ENCODE data around the gene P3R3URF. TPM values are rescaled to one million over a fixed set of nuclear protein-coding genes. Genes with fewer than 3 reads are reported as not detected.

P3R3URF gene
- total RNA-seq, 1 experiment from 2014 or later = not detected

GRCh38 chr1:46197964-46198811, 21.9 kb upstream of the P3R3URF start, which contains the start of gene POMGNT1:
Gene POMGNT1, minus strand, starts transcription at chr1:46198434. Its CDS starts 613 bp downstream, at chr1:46197821.
- ATAC-seq = peak; percentile 93
- H2AFZ ChIP-seq (ENCODE audit: low read depth, low read length, poor library complexity, severe bottlenecking) = no peak within 1 kb of the TSS
- intact Hi-C loops (cut with micrococcal nuclease) = loop anchor here (1.0 kb wide), 1 partner anchor 15 kb away; no protein-coding TSS in a partner anchor

More at GRCh38 chr1:46197964-46198811, 21.9 kb upstream of the P3R3URF start, which contains the start of gene POMGNT1:
- H3K27me3 ChIP-seq (ENCODE audit: insufficient read depth, low read length) = no peaks in the 10 kb centered on the region
- peak within 1 kb of the TSS; percentile 78 for H3K27ac ChIP-seq (ENCODE audit: low read depth, low read length)
- H3K9ac ChIP-seq (ENCODE audit: low read length) = peak within 1 kb of the TSS; percentile 87
- TF ChIP-seq TCF7L2 (IDR thresholded peaks at IDR 0.05; ENCODE audit: borderline replicate concordance, extremely low read depth, insufficient read depth, insufficient read length) = peak; percentile 8
- TF ChIP-seq MAX (IDR thresholded peaks at IDR 0.05) = peak; percentile 31
- TF ChIP-seq EGR1 (IDR thresholded peaks at IDR 0.05; ENCODE audit: low read depth) = no peak
- no peak for TF ChIP-seq EZH2 (IDR thresholded peaks at IDR 0.05)
- TF ChIP-seq POLR2A (IDR thresholded peaks at IDR 0.05; ENCODE audit: borderline replicate concordance, extremely low read depth, insufficient read depth, insufficient read length) = peak; percentile 40
- peak; percentile 68 for TF ChIP-seq RAD21 (IDR thresholded peaks at IDR 0.05; ENCODE audit: low read depth)
- peak; percentile 3 to 36 (median 23); a peak in 2 of 6 replicates for TF ChIP-seq CTCF (IDR thresholded peaks at IDR 0.05 in 2 of 3, conservative IDR thresholded peaks at IDR 0.05 in 1 of 3; ENCODE audit: borderline replicate concordance in 1 of 3, insufficient read depth in 1 of 3, low read depth in 2 of 3, low read length in 2 of 3)
- no peak for TF ChIP-seq CBX3 (IDR thresholded peaks at IDR 0.05; ENCODE audit: low read depth)
- TF ChIP-seq YY1 (IDR thresholded peaks at IDR 0.05; ENCODE audit: extremely low read depth, insufficient replicate concordance, low read depth, low read length) = no peak
- TF ChIP-seq SIN3A (IDR thresholded peaks at IDR 0.05; ENCODE audit: low read depth) = peak; percentile 25
- no peak for TF ChIP-seq CEBPB (IDR thresholded peaks at IDR 0.05; ENCODE audit: low read depth)
- peak; percentile 77 for TF ChIP-seq ZFX (IDR thresholded peaks at IDR 0.05)
- peak; percentile 63 for TF ChIP-seq POLR2AphosphoS5 (IDR thresholded peaks at IDR 0.05; ENCODE audit: low read depth, low read length)
- DNase-seq (ENCODE audit: low read depth, low spot score) = no peak
- peaks cover 11 to 16% of the 10 kb centered on the region in 2 experiments; a peak in 3 of 4 replicates for H3K4me1 ChIP-seq (ENCODE audit: control insufficient read depth in 1 of 2, insufficient read depth in 2 of 2, low read length in 2 of 2)
- ChIA-PET RAD21 (ENCODE audit: low non-redundant PET in 1 of 2, low total read pairs in 2 of 2, uncharacterized antibody in 2 of 2, unreplicated experiment in 2 of 2) (no interaction called here), CTCF (interaction anchor here (1.3 to 3.0 kb wide), 2 partner anchors 15 to 25 kb away, joined by 7 to 9 read pairs; no protein-coding TSS in a partner anchor), POLR2A (interaction anchor here (1.0 kb wide), 2 partner anchors 15 to 25 kb away, joined by 3 to 7 read pairs; no protein-coding TSS in a partner anchor)
- no peaks in the 10 kb centered on the region for H3K9me2 ChIP-seq (ENCODE audit: insufficient read depth)
- H3K4me3 ChIP-seq (replicated peaks in 1 of 2; ENCODE audit: low read depth in 1 of 2, low read length in 2 of 2) = peak within 1 kb of the TSS; percentile 66 to 79
- H3K36me3 ChIP-seq (ENCODE audit: control insufficient read depth in 1 of 2, insufficient read depth in 2 of 2, low read length in 2 of 2) = peaks cover 0 to 21% of the 10 kb centered on the region in 2 experiments; a peak in 1 of 4 replicates
- no peaks in the 10 kb centered on the region for H3K9me3 ChIP-seq (ENCODE audit: control insufficient read depth in 1 of 2, insufficient read depth in 1 of 2, low read depth in 1 of 2, low read length in 2 of 2)
- H3K79me2 ChIP-seq (ENCODE audit: insufficient read depth, low read length) = peaks cover 8% of the 10 kb centered on the region; the same call in 1 of the 2 replicates
- no peaks in the 10 kb centered on the region for H4K20me1 ChIP-seq (ENCODE audit: insufficient read depth)
- H3K4me2 ChIP-seq (ENCODE audit: low read length) = peak within 1 kb of the TSS; percentile 96
- BruUV-seq (replicated peaks) = TSS peak; percentile 49
